NCI-H2227 treated with DMSO at 0.1 percent for 48 hours (cell line): ENCODE measurements around the gene CDH12.

Source experiments
- DNase-seq: peaks from one replicate; lab custom pipeline; 2025; lab: John Stamatoyannopoulos, UW

The CDH12 gene

DNA sequence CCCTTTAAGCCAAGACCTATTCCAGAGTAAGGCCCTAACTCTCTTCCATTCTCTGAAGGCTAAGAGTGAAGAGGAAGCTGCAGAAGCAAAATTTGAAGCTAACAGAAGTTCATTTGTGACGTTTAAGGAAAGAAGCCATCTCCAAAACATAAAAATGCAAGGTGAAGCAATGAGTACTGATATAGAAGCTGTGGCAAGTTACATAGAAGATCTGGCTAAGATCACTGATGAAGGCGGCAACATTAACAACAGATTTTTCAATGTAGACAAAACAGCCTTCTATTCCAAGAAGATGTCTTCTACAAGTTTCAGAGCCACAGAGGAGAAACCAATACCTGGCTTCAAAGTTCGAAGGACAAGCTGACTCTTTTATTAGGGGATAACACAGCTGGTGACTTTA lies 1143.4 kb downstream of the CDH12 start:
- no peak for DNase-seq

DNA sequence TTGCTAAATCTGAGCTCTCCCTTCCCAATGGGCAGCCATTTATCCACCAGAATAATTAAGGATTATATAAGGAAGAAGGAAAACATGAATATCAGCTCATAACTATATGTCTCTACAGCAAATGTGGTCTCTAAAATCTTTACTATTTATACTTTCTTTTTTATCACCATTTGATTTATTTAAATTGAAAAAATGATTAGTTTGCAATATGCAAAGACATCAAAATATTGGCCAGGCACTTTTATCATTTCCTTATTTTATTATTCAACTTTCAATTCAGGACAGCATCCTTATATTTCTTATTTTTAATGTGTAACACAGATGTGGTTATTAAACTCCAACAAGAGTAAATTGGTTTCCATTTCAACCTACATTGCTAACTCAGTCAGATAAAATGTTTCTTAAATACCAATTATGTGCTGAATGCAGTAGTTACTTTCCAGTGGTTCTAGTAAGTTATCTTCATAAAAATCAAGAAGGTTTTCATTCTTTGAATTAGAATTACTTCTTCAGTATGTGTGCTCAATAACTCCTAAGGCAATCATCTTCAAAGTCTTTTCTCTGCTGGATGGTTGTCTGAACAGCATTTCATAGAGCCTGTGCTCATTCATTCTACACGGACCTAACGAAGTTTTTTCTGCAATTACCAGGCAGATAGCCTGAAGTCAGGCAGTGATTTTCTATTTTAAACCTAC lies 1148.0 kb downstream of the CDH12 start:
- DNase-seq = no peak

- no peak for DNase-seq
Measured at GRCh38 chr5:21701317-21701716, 1151.8 kb downstream of the CDH12 start.
